GM12875 (cell line): ENCODE results near the gene KCNN4.
A peak's percentile ranks its signal among the peaks of the same experiment; 100 is the strongest.

Experiments
- H3K4me3 ChIP-seq: one replicate; pipeline ENCODE4 v1.5.1; 2011; ENCODE audit warnings: low read depth, low read length, control low read depth
- TF ChIP-seq, protein P1 (sequence below): IDR thresholded peaks from 2 replicates; pipeline ENCODE4 v1.5.1; 2011; ENCODE audit warnings: low read depth, mild to moderate bottlenecking, control low read depth, inconsistent platforms, low read length, moderate library complexity, borderline replicate concordance; ENCODE audit not compliant: insufficient read depth

The KCNN4 gene

DNA sequence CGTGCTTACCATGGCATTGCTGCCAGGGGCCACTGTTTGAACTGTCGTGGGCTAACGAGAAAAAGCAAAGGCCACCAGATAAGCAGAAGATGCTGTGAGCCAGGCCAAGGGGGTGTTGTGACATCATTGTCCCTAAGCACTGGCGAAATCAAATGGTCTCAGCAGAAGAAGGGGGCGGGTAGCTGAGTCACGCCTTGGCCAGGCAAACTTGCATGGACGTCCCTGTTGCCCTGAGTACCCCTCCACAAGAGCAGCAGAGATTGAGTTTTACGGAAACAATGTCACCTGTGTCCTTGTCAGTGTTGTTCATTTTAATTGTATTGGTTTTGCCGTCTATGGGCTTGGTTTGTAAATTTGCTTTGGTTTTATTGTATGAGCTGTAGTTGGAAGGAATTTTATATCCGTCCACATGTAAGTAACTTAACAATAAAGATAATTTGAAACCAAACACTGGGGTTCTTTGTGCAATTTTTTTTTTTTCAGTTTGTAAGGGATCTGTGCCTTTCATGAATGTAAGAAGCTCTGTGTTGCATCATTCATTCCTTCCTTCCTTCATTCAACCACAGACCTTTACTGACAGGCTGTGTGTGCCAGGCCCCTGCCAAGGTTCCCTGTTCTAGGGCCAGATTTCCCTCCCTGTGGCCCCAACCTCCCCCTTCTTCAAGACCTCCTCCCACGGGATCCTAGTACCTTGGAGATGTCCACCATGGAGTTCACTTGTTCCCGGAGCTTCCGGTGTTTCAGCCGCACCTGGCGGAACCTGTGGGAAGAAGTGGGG lies 12.3 kb downstream of the KCNN4 start:
- H3K4me3 ChIP-seq, result no peak overlapping the region
- TF ChIP-seq, protein P1, sequence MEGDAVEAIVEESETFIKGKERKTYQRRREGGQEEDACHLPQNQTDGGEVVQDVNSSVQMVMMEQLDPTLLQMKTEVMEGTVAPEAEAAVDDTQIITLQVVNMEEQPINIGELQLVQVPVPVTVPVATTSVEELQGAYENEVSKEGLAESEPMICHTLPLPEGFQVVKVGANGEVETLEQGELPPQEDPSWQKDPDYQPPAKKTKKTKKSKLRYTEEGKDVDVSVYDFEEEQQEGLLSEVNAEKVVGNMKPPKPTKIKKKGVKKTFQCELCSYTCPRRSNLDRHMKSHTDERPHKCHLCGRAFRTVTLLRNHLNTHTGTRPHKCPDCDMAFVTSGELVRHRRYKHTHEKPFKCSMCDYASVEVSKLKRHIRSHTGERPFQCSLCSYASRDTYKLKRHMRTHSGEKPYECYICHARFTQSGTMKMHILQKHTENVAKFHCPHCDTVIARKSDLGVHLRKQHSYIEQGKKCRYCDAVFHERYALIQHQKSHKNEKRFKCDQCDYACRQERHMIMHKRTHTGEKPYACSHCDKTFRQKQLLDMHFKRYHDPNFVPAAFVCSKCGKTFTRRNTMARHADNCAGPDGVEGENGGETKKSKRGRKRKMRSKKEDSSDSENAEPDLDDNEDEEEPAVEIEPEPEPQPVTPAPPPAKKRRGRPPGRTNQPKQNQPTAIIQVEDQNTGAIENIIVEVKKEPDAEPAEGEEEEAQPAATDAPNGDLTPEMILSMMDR, result no peak

DNA sequence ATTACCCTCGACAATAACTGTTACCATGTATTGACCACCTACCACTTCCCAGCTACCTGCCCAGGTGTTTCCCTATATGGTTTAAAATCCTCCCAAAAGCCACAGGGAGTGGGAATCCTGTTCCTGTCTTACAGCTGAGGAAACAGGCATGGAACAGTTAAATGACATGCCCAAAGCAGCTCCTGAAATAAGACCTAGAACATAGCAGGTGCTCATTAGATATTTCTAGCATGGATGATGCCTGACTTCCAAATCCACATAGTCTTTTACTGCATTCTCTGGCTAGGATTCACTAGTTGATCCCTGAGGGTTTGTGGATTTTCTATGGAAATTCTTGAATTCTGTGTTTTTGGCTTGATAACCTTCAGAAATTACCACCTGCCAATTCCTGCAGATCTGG lies 13.0 kb downstream of the KCNN4 start:
- H3K4me3 ChIP-seq, result no peak overlapping the region
- TF ChIP-seq, protein P1, result no peak

DNA sequence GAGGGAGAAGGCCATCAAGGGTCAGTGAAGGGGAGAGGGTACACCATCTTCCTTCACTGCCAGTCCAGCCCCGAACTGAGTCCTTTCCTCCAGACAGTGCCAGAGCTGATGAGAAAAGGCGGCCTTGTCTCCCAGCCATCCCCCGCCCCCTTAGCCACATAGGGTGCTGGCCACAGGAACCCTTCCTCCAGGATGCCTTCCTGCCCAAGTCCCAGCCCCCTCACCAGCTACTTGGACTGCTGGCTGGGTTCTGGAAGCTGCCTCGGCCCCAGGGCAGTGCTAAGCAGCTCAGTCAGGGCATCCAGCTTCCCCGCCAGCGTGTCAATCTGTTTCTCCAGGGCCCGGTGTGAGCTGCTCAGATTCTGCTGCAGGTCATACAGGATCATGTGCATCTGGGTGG lies 13.5 kb downstream of the KCNN4 start:
- TF ChIP-seq, protein P1, result no peak
- no peak overlapping the region for H3K4me3 ChIP-seq

DNA sequence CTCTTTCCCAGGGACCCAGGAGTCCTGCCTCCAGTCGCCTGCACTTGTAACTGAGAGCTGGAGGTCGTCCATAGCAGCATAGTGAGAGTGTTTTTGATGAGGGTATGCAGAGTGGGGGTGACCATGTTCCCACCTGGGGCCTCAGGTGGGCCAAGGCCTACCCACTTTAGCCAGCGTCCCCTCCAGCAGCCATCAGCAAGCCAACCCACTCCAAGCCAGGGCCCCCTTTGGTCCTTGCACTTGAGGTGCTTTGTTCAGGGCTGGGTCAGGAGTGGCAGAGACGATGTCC lies 14.1 kb downstream of the KCNN4 start:
- TF ChIP-seq, protein P1, result no peak
- H3K4me3 ChIP-seq, result no peak overlapping the region

DNA sequence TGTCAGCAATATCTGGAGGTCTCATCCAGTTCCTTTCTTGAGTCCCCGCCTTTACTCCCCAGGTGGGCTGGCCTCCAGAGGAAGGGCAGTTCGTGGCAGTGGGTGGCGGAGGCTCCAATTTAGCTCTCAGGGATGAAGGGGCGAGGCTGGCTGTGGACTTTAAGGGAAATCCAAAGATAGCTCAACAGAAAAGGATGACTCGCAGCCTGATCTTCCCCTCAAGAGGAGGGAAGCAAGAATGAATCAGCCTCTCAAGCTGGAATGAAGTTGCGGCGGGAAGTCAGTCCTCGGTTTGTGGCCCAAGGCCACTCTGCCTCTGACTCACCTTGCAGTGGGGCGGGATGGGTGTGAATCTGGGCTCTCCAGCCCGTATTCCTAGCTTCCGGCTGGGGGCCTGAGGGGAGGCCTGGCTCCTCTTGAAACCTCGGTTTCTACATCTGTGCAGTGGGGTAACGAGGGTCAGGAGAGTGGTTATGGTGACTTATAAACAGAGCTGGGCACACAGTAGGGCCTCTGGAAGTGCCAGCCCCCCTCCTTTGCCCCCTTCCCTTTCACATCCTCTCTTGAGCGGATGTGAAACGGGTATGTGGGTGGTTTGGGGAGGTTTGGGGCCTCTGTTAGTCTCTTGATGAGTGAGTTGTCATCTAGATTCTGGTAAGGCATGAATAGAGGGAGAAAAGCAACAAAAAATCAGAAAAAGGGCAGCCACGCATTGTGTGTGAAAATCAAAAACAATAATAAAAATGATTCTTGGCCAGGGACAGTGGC lies 15.5 kb downstream of the KCNN4 start:
- H3K4me3 ChIP-seq, result peak overlapping the region; percentile 11

DNA sequence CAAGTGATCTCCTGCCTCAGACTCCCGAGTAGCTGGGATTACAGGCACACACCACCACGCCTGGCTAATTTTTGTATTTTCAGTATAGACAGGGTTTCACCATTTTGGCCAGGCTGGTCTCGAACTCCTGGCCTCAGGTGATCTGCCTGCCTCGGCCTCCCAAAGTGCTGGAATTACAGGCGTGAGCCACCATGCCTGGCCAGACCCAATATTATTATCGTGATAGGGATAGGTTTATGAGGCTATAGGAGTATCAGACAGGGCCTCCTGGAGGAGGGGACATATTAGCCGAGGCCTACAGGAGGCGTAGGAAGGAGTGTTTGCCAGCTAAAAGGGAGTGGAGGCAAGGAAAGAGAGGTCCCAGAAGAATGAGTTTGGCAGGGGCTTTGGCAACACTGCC lies 16.1 kb downstream of the KCNN4 start:
- peak overlapping the region; percentile 11 for H3K4me3 ChIP-seq

More for the DNA sequence above, 15.5 kb downstream of the KCNN4 start:
- TF ChIP-seq, protein P1, result no peak

DNA sequence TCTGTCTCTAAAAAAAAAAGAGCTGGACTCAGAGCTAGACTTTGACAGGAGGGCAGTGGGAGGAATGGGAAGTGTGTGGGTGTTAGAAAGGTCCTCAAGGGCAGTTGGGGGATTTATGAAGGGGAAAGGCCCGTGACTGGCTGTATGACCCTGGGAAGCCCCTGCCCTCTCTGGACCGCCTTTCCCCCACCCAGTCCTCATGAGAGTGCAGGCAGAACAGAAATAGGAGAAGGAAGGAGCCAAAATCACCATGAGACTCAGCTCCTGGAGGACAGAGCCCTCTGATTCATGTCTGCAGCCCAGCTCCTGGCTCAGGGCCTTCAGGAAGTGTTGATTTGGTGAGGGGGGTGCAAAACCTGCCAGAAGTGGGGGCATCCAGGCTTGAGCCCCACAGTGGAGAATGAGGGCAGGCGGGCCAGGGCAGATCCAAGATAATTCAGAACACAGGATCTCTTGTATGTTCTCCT lies 17.3 kb downstream of the KCNN4 start:
- H3K4me3 ChIP-seq, result no peak overlapping the region
- TF ChIP-seq, protein P1, result no peak
